Left lung (tissue), 10 donors: ENCODE measurements around the gene FAM221A. TPM values are rescaled to one million over a fixed set of nuclear protein-coding genes. Genes with fewer than 3 reads are reported as not detected.
"Not testable (repeated sequence)": the region's sequence is repeated elsewhere in the genome, so short reads cannot be mapped to it uniquely, and the experiment has no call there.

ENCODE experiments used
- ATAC-seq: fragments of 200-7000 bp; cut with Tn5 transposase; one replicate; pipeline ENCODE4 v1.9.1; 2020; ENCODE audit warnings: moderate library complexity
- DNase-seq, 4 donors: peaks; one replicate each; pipeline ENCODE4 v3.0.0-alpha.2; 2013 to 2020
- H3K27ac ChIP-seq, 2 donors: fragments of 200-600 bp; sonication (generic) in 1 of 2; one replicate each; pipeline versions ENCODE4 v1.5.0 to v1.8.0; 2020 to 2021
- H3K27me3 ChIP-seq, 2 donors: fragments of 200-600 bp; sonication (generic) in 1 of 2; one replicate each; pipeline versions ENCODE4 v1.5.0 to v1.8.0; 2020 to 2021
- H3K36me3 ChIP-seq, 2 donors: fragments of 200-600 bp; sonication (generic) in 1 of 2; one replicate each; pipeline versions ENCODE4 v1.5.0 to v1.8.0; 2020 to 2021
- H3K4me1 ChIP-seq, 2 donors: fragments of 200-600 bp; one replicate each; pipeline ENCODE4 v1.8.0; 2021
- H3K4me3 ChIP-seq, 2 donors: fragments of 200-600 bp; sonication (generic) in 1 of 2; one replicate each; pipeline versions ENCODE4 v1.5.0 to v1.8.0; 2020 to 2021; ENCODE audit warnings: mild to moderate bottlenecking in 1 of 2
- H3K9me3 ChIP-seq, 2 donors: fragments of 200-600 bp; sonication (generic) in 1 of 2; one replicate each; pipeline versions ENCODE4 v1.5.0 to v1.8.0; 2020 to 2021
- CTCF ChIP-seq, 2 donors: fragments of 200-600 bp; sonication (generic) in 1 of 2; IDR thresholded peaks; one replicate each; pipeline versions ENCODE4 v1.5.0 to v1.8.0; 2021; ENCODE audit warnings: antibody characterized with exemption in 2 of 2
- intact Hi-C, 2 donors: fragments of 100-400 bp; cut with DNase I; formaldehyde crosslinking; loops; one replicate each; pipeline versions ENCODE4 v1.11.2 to v1.14.2; 2022
- polyA plus RNA-seq, 6 donors: library from polyadenylated mRNA; unstranded; fragments of 120-200 nt; gene quantifications; one replicate each; pipeline ENCODE4 v1.2.1, GENCODE V29; 2013; ENCODE audit not compliant: insufficient read length in 6 of 6
- total RNA-seq, 2 donors: library from RNA; stranded (reverse); fragmentation: NEBNext Ultra II Directional; extraction: Animal tissue kit (Norgen Biotek cat#: 25700); gene quantifications; one replicate each; pipeline ENCODE4 v1.2.1, GENCODE V29; 2021
- donor health status: DM: no; HTN: yes; CAD: no.
- donor health status: DM: no; HTN: no; CAD: no.

The FAM221A gene
- total and polyA plus RNA-seq, 8 donors: 7.6 to 19.0 (median 15.4) TPM

- Histone ChIP-seq H3K36me3 (no peaks in the 10 kb centered on the region), H3K4me1 (no peaks in the 10 kb centered on the region), H3K4me3 (no peak overlapping the region), H3K9me3 (peaks cover 0 to 20% of the 10 kb centered on the region in 2 donors), H3K27me3 (no peaks in the 10 kb centered on the region), H3K27ac (no peak overlapping the region)
- DNase-seq (no peak), ATAC-seq (no peak)
- TF ChIP-seq CTCF (IDR thresholded peaks at IDR 0.05): no peak
- intact Hi-C loops: no loop called here
Observed at GRCh38 chr7:23662984-23663313, 17.1 kb upstream of the FAM221A start.

- Histone ChIP-seq H3K9me3 (peaks cover 0 to 8% of the 10 kb centered on the region in 2 donors), H3K27me3 (no peaks in the 10 kb centered on the region), H3K4me1 (no peaks in the 10 kb centered on the region), H3K36me3 (no peaks in the 10 kb centered on the region), H3K27ac (no peak overlapping the region), H3K4me3 (no peak overlapping the region)
- intact Hi-C loops: no loop called here
- no peak for TF ChIP-seq CTCF (IDR thresholded peaks at IDR 0.05)
- DNase-seq (no peak), ATAC-seq (no peak)
Observed at GRCh38 chr7:23664122-23664521, 15.9 kb upstream of the FAM221A start.

GRCh38 chr7:23672033-23672432 is 8.0 kb upstream of the FAM221A start:
- no peak for DNase-seq
- Histone ChIP-seq H3K27ac (no peak overlapping the region), H3K9me3 (no peaks in the 10 kb centered on the region), H3K4me3 (no peak overlapping the region), H3K4me1 (no peaks in the 10 kb centered on the region), H3K36me3 (no peaks in the 10 kb centered on the region), H3K27me3 (no peaks in the 10 kb centered on the region)
- intact Hi-C loops: no loop called here
- TF ChIP-seq CTCF (IDR thresholded peaks at IDR 0.05): no peak
- no peak for ATAC-seq

- Histone ChIP-seq H3K27me3 (no peaks in the 10 kb centered on the region), H3K4me3 (peak overlapping the region; percentile 78 to 81), H3K27ac (peak overlapping the region; percentile 60 to 82), H3K4me1 (peaks cover 0 to 17% of the 10 kb centered on the region in 2 donors), H3K36me3 (no peaks in the 10 kb centered on the region), H3K9me3 (no peaks in the 10 kb centered on the region)
- intact Hi-C loops: no loop called here
- DNase-seq (peak; percentile 34 to 86 (median 68)), ATAC-seq (peak; percentile 88)
- TF ChIP-seq CTCF (IDR thresholded peaks at IDR 0.05): no peak
Observed at GRCh38 chr7:23680414-23681405, 711 bp downstream of the FAM221A start.

- H3K4me1 ChIP-seq: peaks cover 0 to 17% of the 10 kb centered on the region in 2 donors
- H3K4me3 ChIP-seq, H3K36me3 ChIP-seq, H3K27me3 ChIP-seq, intact Hi-C loops, H3K27ac ChIP-seq, H3K9me3 ChIP-seq, DNase-seq, ATAC-seq: not testable (repeated sequence)
Observed at GRCh38 chr7:23684041-23684440, 4.0 kb downstream of the FAM221A start.
